Measurements from ENCODE around the gene SLC4A2.
A peak's percentile ranks its signal among the peaks of the same experiment; 100 is the strongest.

The SLC4A2 gene

GRCh38 chr7:151080522-151081169 lies 21.3 kb downstream of the SLC4A2 start, which contains the start of gene FASTK:
TSS of gene FASTK (minus strand) at chr7:151080809. CDS start at chr7:151080766, 43 bp downstream.
- H3K9ac ChIP-seq (ENCODE audit: low read depth, low read length): peak within 1 kb of the TSS; percentile 96
- no peaks in the 10 kb centered on the region for H3K36me3 ChIP-seq (ENCODE audit: insufficient read depth, low read length)
- no peaks in the 10 kb centered on the region for H3K9me3 ChIP-seq (ENCODE audit: control insufficient read depth, insufficient read depth, low read length)
- peaks cover 25% of the 10 kb centered on the region for H3K4me1 ChIP-seq (ENCODE audit: insufficient read depth, low read length)

- H3K36me3 ChIP-seq (ENCODE audit: insufficient read depth, low read length): no peaks in the 10 kb centered on the region
- H3K4me1 ChIP-seq (ENCODE audit: insufficient read depth, low read length): peaks cover 22% of the 10 kb centered on the region
- H3K9me3 ChIP-seq (ENCODE audit: control insufficient read depth, insufficient read depth, low read length): no peaks in the 10 kb centered on the region
- H3K9ac ChIP-seq (ENCODE audit: low read depth, low read length): peak overlapping the region; percentile 96
These were observed 22.0 kb downstream of the SLC4A2 start for GRCh38 chr7:151081170-151082101.

GRCh38 chr7:151082141-151083070 lies 23.0 kb downstream of the SLC4A2 start:
- no peaks in the 10 kb centered on the region for H3K36me3 ChIP-seq (ENCODE audit: insufficient read depth, low read length)
- peaks cover 22% of the 10 kb centered on the region for H3K4me1 ChIP-seq (ENCODE audit: insufficient read depth, low read length)
- peak overlapping the region; percentile 62; the same call in 1 of the 2 replicates for H3K9ac ChIP-seq (ENCODE audit: low read depth, low read length)
- no peaks in the 10 kb centered on the region for H3K9me3 ChIP-seq (ENCODE audit: control insufficient read depth, insufficient read depth, low read length)

GRCh38 chr7:151083071-151083823 lies 23.9 kb downstream of the SLC4A2 start, which contains the start of gene TMUB1:
TSS of gene TMUB1 (minus strand) at chr7:151083493. CDS start at chr7:151082563, 930 bp downstream.
- Histone ChIP-seq H3K9ac (ENCODE audit: low read depth, low read length) (peak within 1 kb of the TSS; percentile 62), H3K9me3 (ENCODE audit: control insufficient read depth, insufficient read depth, low read length) (no peaks in the 10 kb centered on the region), H3K36me3 (ENCODE audit: insufficient read depth, low read length) (no peaks in the 10 kb centered on the region), H3K4me1 (ENCODE audit: insufficient read depth, low read length) (peaks cover 22% of the 10 kb centered on the region)

GRCh38 chr7:151083824-151084160 lies 24.4 kb downstream of the SLC4A2 start:
- peaks cover 22% of the 10 kb centered on the region for H3K4me1 ChIP-seq (ENCODE audit: insufficient read depth, low read length)
- peak overlapping the region; percentile 62; the same call in 1 of the 2 replicates for H3K9ac ChIP-seq (ENCODE audit: low read depth, low read length)
- no peaks in the 10 kb centered on the region for H3K9me3 ChIP-seq (ENCODE audit: control insufficient read depth, insufficient read depth, low read length)
- no peaks in the 10 kb centered on the region for H3K36me3 ChIP-seq (ENCODE audit: insufficient read depth, low read length)

- Histone ChIP-seq H3K36me3 (ENCODE audit: insufficient read depth, low read length) (no peaks in the 10 kb centered on the region), H3K9me3 (ENCODE audit: control insufficient read depth, insufficient read depth, low read length) (no peaks in the 10 kb centered on the region), H3K4me1 (ENCODE audit: insufficient read depth, low read length) (peaks cover 25% of the 10 kb centered on the region), H3K9ac (ENCODE audit: low read depth, low read length) (no peak overlapping the region)
These were observed 25.9 kb downstream of the SLC4A2 start for GRCh38 chr7:151085329-151085690.

GRCh38 chr7:151085691-151086620 lies 26.6 kb downstream of the SLC4A2 start, which contains the start of gene AGAP3:
TSS of gene AGAP3 (plus strand) at chr7:151086475. CDS start at chr7:151086742, 267 bp downstream.
- Histone ChIP-seq H3K9me3 (ENCODE audit: control insufficient read depth, insufficient read depth, low read length) (no peaks in the 10 kb centered on the region), H3K9ac (ENCODE audit: low read depth, low read length) (peak within 1 kb of the TSS; percentile 66), H3K4me1 (ENCODE audit: insufficient read depth, low read length) (peaks cover 25% of the 10 kb centered on the region), H3K36me3 (ENCODE audit: insufficient read depth, low read length) (no peaks in the 10 kb centered on the region)

GRCh38 chr7:151086802-151087244 lies 27.4 kb downstream of the SLC4A2 start:
- Histone ChIP-seq H3K9ac (ENCODE audit: low read depth, low read length) (peak overlapping the region; percentile 66), H3K4me1 (ENCODE audit: insufficient read depth, low read length) (peaks cover 26% of the 10 kb centered on the region), H3K36me3 (ENCODE audit: insufficient read depth, low read length) (no peaks in the 10 kb centered on the region), H3K9me3 (ENCODE audit: control insufficient read depth, insufficient read depth, low read length) (no peaks in the 10 kb centered on the region)

- Histone ChIP-seq H3K9me3 (ENCODE audit: control insufficient read depth, insufficient read depth, low read length) (no peaks in the 10 kb centered on the region), H3K4me1 (ENCODE audit: insufficient read depth, low read length) (peaks cover 26% of the 10 kb centered on the region), H3K9ac (ENCODE audit: low read depth, low read length) (peak overlapping the region; percentile 66), H3K36me3 (ENCODE audit: insufficient read depth, low read length) (no peaks in the 10 kb centered on the region)
These were observed 28.0 kb downstream of the SLC4A2 start for GRCh38 chr7:151087245-151088018.

- H3K9ac ChIP-seq (ENCODE audit: low read depth, low read length): peak overlapping the region; percentile 66
- H3K9me3 ChIP-seq (ENCODE audit: control insufficient read depth, insufficient read depth, low read length): no peaks in the 10 kb centered on the region
- no peaks in the 10 kb centered on the region for H3K36me3 ChIP-seq (ENCODE audit: insufficient read depth, low read length)
- peaks cover 26% of the 10 kb centered on the region for H3K4me1 ChIP-seq (ENCODE audit: insufficient read depth, low read length)
These were observed 28.8 kb downstream of the SLC4A2 start for GRCh38 chr7:151088019-151088855.

GRCh38 chr7:151088856-151089699 lies 29.7 kb downstream of the SLC4A2 start:
- Histone ChIP-seq H3K4me1 (ENCODE audit: insufficient read depth, low read length) (peaks cover 26% of the 10 kb centered on the region), H3K36me3 (ENCODE audit: insufficient read depth, low read length) (no peaks in the 10 kb centered on the region), H3K9me3 (ENCODE audit: control insufficient read depth, insufficient read depth, low read length) (no peaks in the 10 kb centered on the region), H3K9ac (ENCODE audit: low read depth, low read length) (peak overlapping the region; percentile 31; the same call in 1 of the 2 replicates)
